T-helper 17 cell (primary cell): Measurements from ENCODE around the gene BMPR1B. TPM values are rescaled to one million over a fixed set of nuclear protein-coding genes. Genes with fewer than 3 reads are reported as not detected.

Source experiments
- ATAC-seq: fragments of 150-1000 bp; cut with Tn5 transposase; 2 replicates; pipeline ENCODE4 v1.10.0; 2021; ENCODE audit warnings: mild to moderate bottlenecking, moderate library complexity
- DNase-seq, 3 donors: peaks; one replicate each; pipeline versions ENCODE4 v3.0.0 to v3.0.0-alpha.2; 2020 to 2021
- H3K9me3 ChIP-seq: one replicate; pipeline ENCODE4 v1.7.0; 2013; ENCODE audit warnings: low read length, mild to moderate bottlenecking; ENCODE audit not compliant: control insufficient read depth, poor library complexity, severe bottlenecking
- H3K27ac Mint-ChIP-seq: one replicate; pipeline ENCODE4 v1.8.0; 2022; ENCODE audit warnings: mild to moderate bottlenecking, moderate library complexity, mixed read lengths
- H3K27me3 Mint-ChIP-seq: one replicate; pipeline ENCODE4 v1.8.0; 2022; ENCODE audit warnings: mixed read lengths
- H3K36me3 Mint-ChIP-seq: one replicate; pipeline ENCODE4 v1.8.0; 2022; ENCODE audit warnings: low read depth, mixed read lengths
- H3K4me1 Mint-ChIP-seq: one replicate; pipeline ENCODE4 v1.8.0; 2022; ENCODE audit warnings: mild to moderate bottlenecking, mixed read lengths
- H3K4me3 Mint-ChIP-seq: one replicate; pipeline ENCODE4 v1.8.0; 2022; ENCODE audit warnings: mild to moderate bottlenecking, moderate library complexity, mixed read lengths
- total RNA-seq, 4 donors: library from RNA in 2 of 4; stranded (reverse) in 2 of 4; gene quantifications; one replicate each; pipeline ENCODE4 v1.2.3 and lab custom pipeline; 2022 to 2026

Gene BMPR1B
- not detected for total RNA-seq
- total RNA-seq (lab: John Stamatoyannopoulos, UW) = 0.15 to 0.46 reads per million in 2 donors

DNA sequence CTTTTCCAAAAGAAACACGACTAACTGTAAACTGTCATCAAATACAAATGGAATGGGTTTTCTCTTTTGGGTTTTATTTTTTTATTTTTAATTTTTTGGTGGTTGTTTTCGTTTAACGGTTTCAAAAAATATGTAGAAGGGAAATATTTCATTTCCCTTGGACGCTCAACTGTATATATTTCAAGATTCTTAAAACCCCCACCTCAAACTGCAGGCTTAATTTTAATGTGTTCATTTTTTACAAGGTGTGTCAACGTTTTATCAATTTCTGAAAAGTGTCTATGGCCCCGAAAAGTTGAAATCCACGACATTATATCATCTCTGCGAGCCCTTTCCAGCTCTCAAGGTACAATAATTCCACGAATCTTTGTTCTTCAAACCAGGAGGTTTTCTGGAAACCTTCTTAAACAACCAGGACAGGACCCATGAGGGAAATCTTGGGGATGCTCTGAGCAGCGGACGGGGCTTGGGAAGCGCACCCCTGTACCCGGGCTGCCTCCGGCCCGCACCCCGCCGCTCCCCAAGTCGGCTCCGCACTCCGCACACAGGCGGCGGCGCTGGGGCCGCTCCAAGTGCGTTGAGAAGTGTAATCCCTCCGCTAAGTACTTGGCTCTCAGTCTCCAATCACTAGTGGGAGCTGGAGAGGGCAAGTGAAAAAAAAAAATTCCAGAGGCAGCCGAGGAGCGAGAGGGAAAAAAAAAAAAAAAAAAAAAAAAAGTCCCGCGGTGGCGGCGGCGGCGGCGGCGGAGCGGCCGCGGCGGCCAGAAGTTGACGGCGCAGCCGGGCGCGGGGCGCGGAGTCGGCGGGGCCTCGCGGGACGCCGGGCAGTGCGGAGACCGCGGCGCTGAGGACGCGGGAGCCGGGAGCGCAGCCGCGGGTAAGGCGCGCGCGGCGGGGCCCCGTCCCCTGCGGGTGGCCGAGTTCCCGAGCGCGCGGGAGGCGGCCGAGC lies at the start of gene BMPR1B:
Gene BMPR1B (plus strand): TSS at position 764 of the 949 bp plus-strand sequence. CDS start 346,470 bp downstream, outside the sequence.
- Mint-ChIP-seq H3K27ac (no peak within 1 kb of the TSS), H3K4me1 (peaks cover 9% of the 10 kb centered on the region), H3K36me3 (peaks cover 5% of the 10 kb centered on the region), H3K27me3 (peaks cover 86% of the 10 kb centered on the region), H3K4me3 (peak within 1 kb of the TSS; percentile 90)
- H3K9me3 ChIP-seq = no peaks in the 10 kb centered on the region
- ATAC-seq (no peak), DNase-seq (no peak)

- H3K9me3 ChIP-seq = no peaks in the 10 kb centered on the region
- Mint-ChIP-seq H3K27ac (no peak overlapping the region), H3K4me1 (no peaks in the 10 kb centered on the region), H3K36me3 (no peaks in the 10 kb centered on the region), H3K27me3 (peaks cover 5% of the 10 kb centered on the region), H3K4me3 (no peak overlapping the region)
- ATAC-seq (no peak), DNase-seq (no peak)
These were observed 46.1 kb upstream of the BMPR1B start for GRCh38 chr4:94711635-94712034.

DNA sequence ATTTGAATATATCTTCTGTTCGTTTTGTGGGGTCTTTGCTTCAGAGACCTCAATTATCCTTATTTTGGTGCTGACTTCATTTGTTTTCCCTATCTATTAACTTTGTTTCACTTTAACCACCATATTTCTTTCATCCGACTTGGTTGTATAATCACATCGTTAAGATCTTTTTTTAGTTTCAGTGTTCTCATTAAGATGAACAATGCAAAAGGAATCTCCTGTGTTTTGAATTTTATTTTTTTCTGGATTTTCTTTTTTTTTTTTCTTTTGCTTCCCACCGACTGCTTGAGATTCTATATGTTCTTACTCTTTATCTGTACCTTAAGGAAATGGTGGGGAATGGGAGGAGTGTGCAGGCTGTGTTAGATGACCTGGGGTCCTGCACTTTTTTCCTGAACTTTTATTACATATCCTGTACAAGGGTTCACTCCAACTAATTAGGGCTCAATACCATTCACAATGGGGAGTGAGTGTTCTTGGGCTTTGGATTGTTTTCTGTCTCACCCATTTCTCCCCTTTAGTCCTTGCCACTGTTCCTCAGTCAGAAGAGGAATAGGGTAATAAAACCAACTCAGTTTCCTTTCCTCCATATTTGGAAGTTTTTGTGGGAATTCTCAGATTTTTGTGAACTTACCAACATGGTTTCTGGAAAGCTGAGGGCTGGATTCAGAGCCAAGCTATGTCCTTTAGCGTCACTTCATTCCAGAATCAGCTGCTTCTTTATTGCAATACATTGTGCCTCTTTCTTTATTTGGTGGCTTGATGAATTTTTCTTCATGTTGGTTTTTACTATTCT lies 43.2 kb upstream of the BMPR1B start:
- DNase-seq = no peak
- Mint-ChIP-seq H3K4me1 (no peaks in the 10 kb centered on the region), H3K27ac (no peak overlapping the region), H3K27me3 (peaks cover 12% of the 10 kb centered on the region), H3K36me3 (peaks cover 3% of the 10 kb centered on the region), H3K4me3 (no peak overlapping the region)
- ATAC-seq = no peak
- H3K9me3 ChIP-seq = no peaks in the 10 kb centered on the region

DNA sequence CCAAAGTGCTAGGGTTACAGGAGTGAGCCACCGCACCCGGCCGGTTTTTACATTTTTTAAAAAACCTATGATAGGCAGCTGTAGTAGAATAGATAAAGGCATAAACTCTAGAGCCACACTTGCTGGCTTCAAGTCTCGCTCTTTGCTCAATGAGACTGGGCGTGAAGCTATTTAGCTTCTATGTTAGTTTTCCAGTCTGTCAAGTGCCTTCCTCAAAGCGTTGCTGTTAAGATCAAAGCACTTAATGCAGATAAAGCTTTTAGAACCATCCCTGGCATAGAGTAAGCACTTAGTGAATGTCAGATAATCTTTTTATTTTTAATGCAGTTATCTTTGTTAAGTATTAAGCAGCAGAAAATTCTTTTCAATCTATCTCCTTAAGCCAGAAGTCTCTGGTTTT lies 42.0 kb upstream of the BMPR1B start:
- no peak for DNase-seq
- Mint-ChIP-seq H3K27ac (no peak overlapping the region), H3K4me3 (no peak overlapping the region), H3K4me1 (no peaks in the 10 kb centered on the region), H3K27me3 (peaks cover 15% of the 10 kb centered on the region), H3K36me3 (peaks cover 3% of the 10 kb centered on the region)
- no peak for ATAC-seq
- no peaks in the 10 kb centered on the region for H3K9me3 ChIP-seq

GRCh38 chr4:94721310-94721709 lies 36.4 kb upstream of the BMPR1B start:
- Mint-ChIP-seq H3K27ac (no peak overlapping the region), H3K4me1 (no peaks in the 10 kb centered on the region), H3K36me3 (peaks cover 3% of the 10 kb centered on the region), H3K4me3 (no peak overlapping the region), H3K27me3 (peaks cover 12% of the 10 kb centered on the region)
- H3K9me3 ChIP-seq = no peaks in the 10 kb centered on the region
- ATAC-seq (no peak), DNase-seq (no peak)

DNA sequence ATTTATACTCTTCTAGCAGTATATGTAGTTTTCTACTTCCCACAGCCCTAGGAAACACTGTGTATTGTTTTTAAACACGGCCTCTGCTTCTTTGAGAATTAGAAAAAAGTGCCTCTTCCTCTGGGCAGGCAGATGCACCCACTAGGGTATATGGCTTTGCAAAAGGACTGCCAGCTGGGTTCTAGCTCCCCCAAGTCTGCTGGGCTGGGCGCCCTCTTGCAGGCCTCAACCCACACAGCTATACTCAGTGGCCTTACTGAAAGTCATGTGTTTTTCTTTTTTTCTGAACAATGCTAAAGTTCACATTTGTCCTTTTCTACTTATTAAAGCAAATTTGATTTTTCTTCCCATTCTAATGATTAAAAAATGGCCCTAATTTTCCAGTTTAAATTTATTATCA lies 35.5 kb upstream of the BMPR1B start:
- DNase-seq = no peak
- no peaks in the 10 kb centered on the region for H3K4me1 Mint-ChIP-seq
- peaks cover 3% of the 10 kb centered on the region for H3K36me3 Mint-ChIP-seq
- peaks cover 18% of the 10 kb centered on the region for H3K27me3 Mint-ChIP-seq
- ATAC-seq = no peak
- H3K4me3 Mint-ChIP-seq = no peak overlapping the region
- H3K9me3 ChIP-seq = no peaks in the 10 kb centered on the region
- H3K27ac Mint-ChIP-seq = no peak overlapping the region

DNA sequence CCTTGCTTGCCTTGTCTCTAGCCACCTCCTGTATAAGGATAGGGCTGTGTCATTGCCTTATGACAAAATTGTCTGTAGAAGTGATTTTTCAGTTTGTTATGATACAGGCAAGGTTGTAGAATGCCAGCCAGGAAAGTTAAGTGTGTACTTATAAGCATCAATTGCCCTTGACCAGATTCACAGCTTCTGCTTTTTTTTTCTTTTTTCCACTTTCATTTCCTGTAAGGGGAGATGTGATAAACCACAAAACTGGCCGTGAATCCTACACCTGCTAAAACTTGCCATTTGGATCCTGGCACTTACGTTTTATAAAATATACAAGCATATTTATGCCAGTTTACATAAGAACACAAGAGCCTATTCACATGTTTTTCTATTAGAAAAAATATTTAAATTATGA lies 35.0 kb upstream of the BMPR1B start:
- Mint-ChIP-seq H3K27ac (no peak overlapping the region), H3K36me3 (peaks cover 3% of the 10 kb centered on the region), H3K27me3 (peaks cover 21% of the 10 kb centered on the region), H3K4me3 (no peak overlapping the region), H3K4me1 (no peaks in the 10 kb centered on the region)
- ATAC-seq (no peak), DNase-seq (no peak)
- H3K9me3 ChIP-seq = no peaks in the 10 kb centered on the region

GRCh38 chr4:94724016-94724790 lies 33.6 kb upstream of the BMPR1B start:
- peaks cover 3% of the 10 kb centered on the region for H3K4me1 Mint-ChIP-seq
- H3K36me3 Mint-ChIP-seq = no peaks in the 10 kb centered on the region
- ATAC-seq (no peak), DNase-seq (no peak)
- no peak overlapping the region for H3K4me3 Mint-ChIP-seq
- no peaks in the 10 kb centered on the region for H3K9me3 ChIP-seq
- peaks cover 26% of the 10 kb centered on the region for H3K27me3 Mint-ChIP-seq
- H3K27ac Mint-ChIP-seq = no peak overlapping the region

DNA sequence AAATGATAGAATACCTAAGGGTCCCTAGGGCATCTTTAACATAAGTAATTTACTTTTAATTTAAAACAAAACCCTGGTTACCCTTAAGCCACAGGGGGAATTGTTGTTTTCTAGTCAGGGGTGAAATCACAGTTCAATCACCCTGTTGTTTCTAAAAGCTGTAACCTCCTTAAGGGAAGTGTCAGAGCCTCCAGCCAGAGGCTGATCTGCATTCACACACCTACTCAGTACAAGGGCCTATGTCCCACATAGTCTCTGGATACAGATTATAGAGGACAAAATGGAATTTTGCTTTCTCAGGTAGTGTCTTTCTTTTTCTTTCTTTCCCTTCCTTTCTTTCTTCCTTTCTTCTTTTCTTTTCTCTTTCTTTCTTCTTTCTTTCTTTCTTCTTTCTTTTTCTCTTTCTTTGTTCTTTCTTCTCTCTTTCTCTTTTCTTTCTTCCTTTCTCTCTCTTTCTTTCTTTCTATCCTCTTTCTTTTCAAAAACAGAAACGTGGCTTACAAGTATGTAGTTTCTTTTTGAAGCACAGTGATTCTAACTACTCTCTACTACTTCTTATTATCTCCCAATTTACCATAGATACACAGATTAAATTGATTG lies 31.1 kb upstream of the BMPR1B start:
- ATAC-seq (no peak), DNase-seq (no peak)
- H3K4me3 Mint-ChIP-seq = no peak overlapping the region
- H3K36me3 Mint-ChIP-seq = no peaks in the 10 kb centered on the region
- H3K27me3 Mint-ChIP-seq = peaks cover 19% of the 10 kb centered on the region
- no peak overlapping the region for H3K27ac Mint-ChIP-seq
- H3K4me1 Mint-ChIP-seq = peaks cover 3% of the 10 kb centered on the region
- no peaks in the 10 kb centered on the region for H3K9me3 ChIP-seq

DNA sequence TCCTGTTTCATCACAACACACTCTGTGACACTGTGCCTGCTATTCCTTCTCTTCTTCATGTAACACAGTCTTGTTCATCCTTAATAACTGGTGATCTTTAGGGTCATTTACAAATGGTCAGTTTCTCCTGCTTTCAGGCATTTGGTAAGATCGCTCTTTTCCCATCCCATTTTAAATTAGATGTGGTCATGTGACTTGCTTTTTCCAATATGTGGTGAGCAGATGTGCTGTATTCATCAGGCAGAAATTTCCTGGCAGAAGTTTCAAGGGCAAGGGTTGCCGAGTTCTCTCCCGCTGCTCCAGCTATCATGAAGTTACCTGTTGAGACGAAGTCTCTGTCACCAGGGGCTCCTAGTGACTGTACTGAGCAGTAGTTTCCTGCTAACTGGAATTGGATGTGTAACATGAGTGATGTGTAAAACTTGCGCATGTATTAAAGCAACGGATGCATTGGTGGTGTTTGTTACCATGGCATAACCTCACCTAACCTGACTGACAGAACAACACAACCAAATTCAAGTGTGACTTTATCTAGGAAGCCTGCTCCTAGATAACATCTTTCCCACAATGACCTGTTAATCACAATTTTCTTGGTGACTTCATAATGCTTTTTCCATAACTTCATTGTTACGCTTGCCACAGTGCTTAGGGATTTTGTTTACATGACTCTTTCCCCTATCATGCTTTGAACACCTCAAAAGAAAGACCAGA lies 29.5 kb upstream of the BMPR1B start:
- DNase-seq (no peak), ATAC-seq (no peak)
- H3K9me3 ChIP-seq = no peaks in the 10 kb centered on the region
- peaks cover 3% of the 10 kb centered on the region for H3K4me1 Mint-ChIP-seq
- H3K36me3 Mint-ChIP-seq = no peaks in the 10 kb centered on the region
- H3K27me3 Mint-ChIP-seq = peaks cover 35% of the 10 kb centered on the region
- H3K4me3 Mint-ChIP-seq = no peak overlapping the region
- H3K27ac Mint-ChIP-seq = no peak overlapping the region

DNA sequence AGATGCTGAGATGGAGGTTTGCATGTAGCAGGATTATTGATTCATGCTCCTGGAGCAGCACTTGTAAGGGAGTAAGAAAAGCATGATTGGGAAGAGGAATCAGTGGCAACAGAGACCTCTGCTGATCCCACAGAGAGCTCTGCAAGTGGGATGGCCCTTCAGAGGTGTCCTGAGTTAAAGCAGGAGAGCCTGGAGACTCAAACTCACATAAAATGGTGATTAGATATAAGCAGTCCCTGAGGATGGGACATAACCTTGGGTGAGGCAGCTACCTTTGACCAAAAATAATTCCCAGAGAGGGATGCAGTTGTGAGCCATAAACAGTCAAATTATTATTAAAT lies 25.4 kb upstream of the BMPR1B start:
- H3K9me3 ChIP-seq = no peaks in the 10 kb centered on the region
- H3K4me3 Mint-ChIP-seq = no peak overlapping the region
- no peak for DNase-seq
- peaks cover 3% of the 10 kb centered on the region for H3K4me1 Mint-ChIP-seq
- H3K27me3 Mint-ChIP-seq = peaks cover 26% of the 10 kb centered on the region
- no peak overlapping the region for H3K27ac Mint-ChIP-seq
- ATAC-seq = no peak
- no peaks in the 10 kb centered on the region for H3K36me3 Mint-ChIP-seq

DNA sequence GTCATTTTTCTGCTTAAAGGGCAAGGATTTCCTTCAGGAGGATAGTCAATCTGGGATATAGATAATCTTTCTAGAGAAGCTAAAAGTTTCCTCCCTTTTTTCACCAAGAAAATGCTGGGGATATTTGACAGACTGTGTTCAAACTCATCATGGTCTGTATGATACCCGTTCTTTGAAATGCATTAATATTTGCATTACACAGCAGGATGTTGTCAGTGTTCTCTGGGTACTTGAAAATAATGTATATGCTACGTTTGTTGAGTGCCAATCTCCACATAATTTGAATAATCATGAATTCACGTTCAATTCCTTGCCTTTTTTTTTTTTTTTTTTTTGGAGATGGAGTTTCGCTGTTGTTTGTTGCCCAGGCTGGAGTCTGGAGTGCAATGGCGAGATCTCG lies 18.0 kb upstream of the BMPR1B start:
- H3K27me3 Mint-ChIP-seq = peaks cover 27% of the 10 kb centered on the region

More for the DNA sequence above, 18.0 kb upstream of the BMPR1B start:
- Mint-ChIP-seq H3K4me1 (no peaks in the 10 kb centered on the region), H3K27ac (no peak overlapping the region), H3K4me3 (no peak overlapping the region), H3K36me3 (peaks cover 3% of the 10 kb centered on the region)
- ATAC-seq (no peak), DNase-seq (no peak)
- H3K9me3 ChIP-seq = no peaks in the 10 kb centered on the region
